GM12878 (cell line): Measurements from ENCODE around the gene NCKAP5.

ENCODE experiments used
- CBFB ChIP-seq: IDR thresholded peaks from 2 replicates; pipeline ENCODE4 v1.6.1; 2016; ENCODE audit warnings: antibody characterized with exemption, low read depth
- CBX5 ChIP-seq: sonication (generic); IDR thresholded peaks from 2 replicates; pipeline ENCODE4 v1.6.1; 2016; ENCODE audit warnings: low read depth, moderate library complexity, mild to moderate bottlenecking, inconsistent platforms
- EGR1 ChIP-seq, 2 experiments: IDR thresholded peaks; 1 replicate in 1 of 2; 2 replicates in 1 of 2; pipeline ENCODE4 v1.6.1; 2011 to 2012; ENCODE audit warnings: low read depth in 2 of 2, low read length in 2 of 2, borderline replicate concordance in 1 of 2, mild to moderate bottlenecking in 1 of 2, moderate library complexity in 1 of 2
- MXI1 ChIP-seq: fragments of 150-350 bp; IDR thresholded peaks from 2 replicates; pipeline ENCODE4 v1.6.1; 2011; ENCODE audit warnings: low read depth, mild to moderate bottlenecking, inconsistent platforms, low read length, improper control_type of control experiment
- NRF1 ChIP-seq: conservative IDR thresholded peaks from 2 replicates; pipeline ENCODE4 v1.6.1; 2011; ENCODE audit warnings: mild to moderate bottlenecking, low read depth, low read length, improper control_type of control experiment
- POLR2A ChIP-seq: IDR thresholded peaks from 2 replicates; pipeline ENCODE4 v1.6.1; 2011; ENCODE audit warnings: low read depth, mild to moderate bottlenecking, low read length
- RAD21 ChIP-seq: IDR thresholded peaks from 2 replicates; pipeline ENCODE4 v1.6.1; 2011; ENCODE audit warnings: mild to moderate bottlenecking, low read depth, low read length, moderate library complexity; ENCODE audit not compliant: insufficient read depth
- SMAD5 ChIP-seq: IDR thresholded peaks from 2 replicates; pipeline ENCODE4 v1.6.1; 2016; ENCODE audit warnings: antibody characterized with exemption, low read depth
- SP1 ChIP-seq: IDR thresholded peaks from one replicate; pipeline ENCODE4 v1.6.1; 2011; ENCODE audit warnings: low read depth, low read length
- TAF1 ChIP-seq: IDR thresholded peaks from 2 replicates; pipeline ENCODE4 v1.6.1; 2011; ENCODE audit warnings: mild to moderate bottlenecking, low read depth, low read length, borderline replicate concordance
- TCF7 ChIP-seq: IDR thresholded peaks from 2 replicates; pipeline ENCODE4 v1.6.1; 2014; ENCODE audit warnings: antibody characterized with exemption, borderline replicate concordance
- ZZZ3 ChIP-seq: IDR thresholded peaks from 2 replicates; pipeline ENCODE4 v1.6.1; 2011; ENCODE audit warnings: low read depth; ENCODE audit not compliant: control insufficient read depth, insufficient read length
- TF ChIP-seq, protein P1 (sequence below), 3 experiments: IDR thresholded peaks in 2 of 3; conservative IDR thresholded peaks in 1 of 3; 2 replicates each; pipeline ENCODE4 v1.5.1; 2011; ENCODE audit warnings: low read depth in 3 of 3, low read length in 3 of 3, mild to moderate bottlenecking in 3 of 3, control low read depth in 2 of 3, moderate library complexity in 2 of 3, inconsistent platforms in 1 of 3, mixed read lengths in 1 of 3; ENCODE audit not compliant: control insufficient read depth in 2 of 3, insufficient read depth in 1 of 3; ENCODE audit errors: extremely low read depth in 1 of 3

DNA sequence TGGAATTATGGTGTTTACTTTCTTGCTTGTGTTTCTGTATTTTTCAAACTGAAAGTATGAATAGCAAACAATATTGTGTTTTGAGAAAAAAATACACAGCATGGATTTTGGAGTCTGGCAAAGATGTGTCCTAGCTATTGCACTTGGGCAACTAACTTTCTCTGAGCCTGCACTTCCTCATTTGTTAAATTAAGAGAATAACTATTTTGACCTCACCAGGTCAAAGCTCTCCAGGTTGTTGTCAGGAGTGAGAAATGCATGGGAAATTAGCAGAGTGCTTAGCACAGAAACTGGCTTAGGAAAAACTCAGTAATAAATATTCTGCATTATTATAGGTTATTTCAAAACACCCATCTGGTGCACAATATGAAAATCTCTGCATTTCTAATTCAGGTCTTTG, 926.4 kb downstream of the NCKAP5 start:
- TF ChIP-seq NRF1 (no peak), EGR1 (IDR thresholded peaks at IDR 0.05; ENCODE audit: borderline replicate concordance in 1 of 2, low read depth in 2 of 2, low read length in 2 of 2) (no peak), RAD21 (no peak), SMAD5 (no peak), POLR2A (no peak), TAF1 (no peak), TCF7 (no peak), ZZZ3 (no peak), SP1 (no peak), CBX5 (no peak), MXI1 (no peak), CBFB (no peak)
- TF ChIP-seq, protein P1, sequence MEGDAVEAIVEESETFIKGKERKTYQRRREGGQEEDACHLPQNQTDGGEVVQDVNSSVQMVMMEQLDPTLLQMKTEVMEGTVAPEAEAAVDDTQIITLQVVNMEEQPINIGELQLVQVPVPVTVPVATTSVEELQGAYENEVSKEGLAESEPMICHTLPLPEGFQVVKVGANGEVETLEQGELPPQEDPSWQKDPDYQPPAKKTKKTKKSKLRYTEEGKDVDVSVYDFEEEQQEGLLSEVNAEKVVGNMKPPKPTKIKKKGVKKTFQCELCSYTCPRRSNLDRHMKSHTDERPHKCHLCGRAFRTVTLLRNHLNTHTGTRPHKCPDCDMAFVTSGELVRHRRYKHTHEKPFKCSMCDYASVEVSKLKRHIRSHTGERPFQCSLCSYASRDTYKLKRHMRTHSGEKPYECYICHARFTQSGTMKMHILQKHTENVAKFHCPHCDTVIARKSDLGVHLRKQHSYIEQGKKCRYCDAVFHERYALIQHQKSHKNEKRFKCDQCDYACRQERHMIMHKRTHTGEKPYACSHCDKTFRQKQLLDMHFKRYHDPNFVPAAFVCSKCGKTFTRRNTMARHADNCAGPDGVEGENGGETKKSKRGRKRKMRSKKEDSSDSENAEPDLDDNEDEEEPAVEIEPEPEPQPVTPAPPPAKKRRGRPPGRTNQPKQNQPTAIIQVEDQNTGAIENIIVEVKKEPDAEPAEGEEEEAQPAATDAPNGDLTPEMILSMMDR (IDR thresholded peaks at IDR 0.05 in 2 of 3, conservative IDR thresholded peaks at IDR 0.05 in 1 of 3; ENCODE audit: control insufficient read depth in 2 of 3, extremely low read depth in 1 of 3, insufficient read depth in 1 of 3, low read depth in 3 of 3, low read length in 3 of 3) = no peak
